GM18519 (cell line): ENCODE results near the gene CCND2.

Experiments
- ATAC-seq: cut with Tn5 transposase; IDR thresholded peaks from one replicate; pipeline ENCODE4 v1.9.1; 2021; ENCODE audit warnings: mild to moderate bottlenecking, moderate library complexity; ENCODE audit not compliant: unreplicated experiment, low FRiP score

CCND2 gene

DNA sequence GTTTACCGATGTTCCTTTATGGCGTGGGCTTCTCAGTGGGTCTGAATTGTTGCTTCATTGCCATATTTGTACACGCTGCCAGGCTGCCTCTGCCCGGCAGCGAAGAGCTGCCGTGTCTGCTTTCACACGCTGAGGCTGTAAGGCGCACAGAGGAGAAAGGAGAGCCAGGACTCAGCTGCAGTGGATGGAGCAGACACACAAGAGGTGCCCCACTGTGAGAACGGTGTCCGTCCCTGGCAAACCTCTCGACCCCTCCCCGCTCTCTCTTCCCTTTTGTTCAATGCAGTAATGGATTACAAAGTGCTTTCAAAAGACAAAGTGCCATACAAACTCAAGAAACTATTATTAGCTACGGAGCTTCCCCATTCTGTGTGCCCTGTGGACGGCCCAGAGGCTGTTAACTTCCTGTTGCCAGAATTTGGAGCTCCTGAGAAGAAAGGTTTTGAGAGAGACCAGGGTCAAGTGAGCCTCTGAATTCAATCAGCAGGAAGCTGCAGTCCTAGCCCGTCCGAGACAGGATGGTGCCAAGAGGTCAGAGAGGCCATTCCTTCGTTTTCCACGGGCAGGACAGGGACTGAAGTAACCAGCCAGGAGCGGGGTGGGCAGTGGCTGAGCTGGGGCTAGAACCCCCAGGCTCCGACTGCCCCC lies 15.8 kb downstream of the CCND2 start:
- no peak for ATAC-seq

- no peak for ATAC-seq
Measured at GRCh38 chr12:4289998-4290790, 16.6 kb downstream of the CCND2 start.

GRCh38 chr12:4292341-4293073 lies 18.9 kb downstream of the CCND2 start:
- ATAC-seq, result no peak

DNA sequence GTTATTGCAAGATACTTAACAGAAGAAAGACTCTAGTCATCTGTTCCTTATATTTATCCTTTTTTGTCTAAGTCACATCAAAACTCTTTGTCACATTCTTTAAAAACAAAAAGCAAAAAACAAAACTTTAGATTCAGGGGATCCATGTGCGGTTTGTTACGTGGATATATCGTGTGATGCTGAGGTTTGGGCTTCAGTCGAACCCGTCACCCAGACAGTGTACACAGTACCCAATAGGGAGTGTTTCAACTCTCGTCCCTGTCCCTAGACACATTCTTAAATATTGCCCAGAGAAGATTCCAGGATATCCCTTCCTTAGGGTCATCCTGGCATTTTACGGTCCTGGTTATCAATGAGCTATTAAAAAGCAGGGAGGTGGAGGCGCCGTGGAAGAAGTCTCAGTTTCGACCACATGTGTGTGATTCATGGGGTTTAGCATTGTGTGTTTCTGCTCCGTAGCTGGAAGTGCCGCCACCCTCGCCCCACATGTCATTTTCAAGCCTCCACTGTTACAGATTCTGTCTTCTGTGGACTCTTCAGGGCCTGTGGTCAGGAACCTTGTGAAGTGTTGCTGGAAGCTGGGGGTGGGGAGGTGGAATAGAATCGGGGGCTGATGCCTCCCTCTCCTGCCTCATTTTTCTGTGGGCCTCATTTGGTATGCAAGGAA lies 19.9 kb downstream of the CCND2 start:
- ATAC-seq, result no peak

DNA sequence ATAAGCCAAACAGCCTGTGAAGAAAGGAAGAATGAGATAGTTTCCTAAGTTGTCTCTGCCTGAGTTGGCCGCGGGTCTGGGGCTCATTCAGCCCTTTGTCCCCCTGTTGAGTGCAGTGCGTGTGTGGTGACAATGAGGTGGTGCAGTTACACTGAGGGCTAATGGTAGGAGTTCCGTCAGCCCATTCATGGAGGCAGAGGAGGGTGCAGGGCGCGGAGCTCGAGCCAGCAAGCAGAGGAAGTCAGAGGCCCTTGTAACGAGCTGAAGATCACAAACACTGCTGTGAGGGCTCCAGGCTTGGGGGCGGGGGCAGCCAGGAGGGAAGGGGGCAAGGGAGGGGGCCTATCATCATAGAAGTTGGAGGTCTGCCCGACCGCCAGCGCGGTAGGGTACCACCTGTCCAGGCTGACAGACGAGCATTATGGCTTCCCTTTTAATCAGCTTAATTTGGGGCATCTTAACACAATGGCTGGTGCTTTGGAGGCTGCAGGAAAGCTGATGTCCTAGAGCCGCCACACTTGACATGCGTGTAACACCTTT lies 20.5 kb downstream of the CCND2 start:
- ATAC-seq, result no peak

- no peak for ATAC-seq
Measured at GRCh38 chr12:4296751-4297150, 23.2 kb downstream of the CCND2 start.

- no peak for ATAC-seq
Measured at GRCh38 chr12:4297617-4298016, 24.1 kb downstream of the CCND2 start.

DNA sequence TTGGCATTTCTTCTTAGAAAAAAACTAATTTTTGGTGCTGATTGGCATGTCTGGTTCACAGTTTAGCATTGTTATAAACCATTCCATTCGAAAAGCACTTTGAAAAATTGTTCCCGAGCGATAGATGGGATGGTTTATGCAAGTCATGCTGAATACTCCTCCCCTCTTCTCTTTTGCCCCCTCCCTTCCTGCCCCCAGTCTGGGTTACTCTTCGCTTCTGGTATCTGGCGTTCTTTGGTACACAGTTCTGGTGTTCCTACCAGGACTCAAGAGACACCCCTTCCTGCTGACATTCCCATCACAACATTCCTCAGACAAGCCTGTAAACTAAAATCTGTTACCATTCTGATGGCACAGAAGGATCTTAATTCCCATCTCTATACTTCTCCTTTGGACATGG lies 27.3 kb downstream of the CCND2 start:
- no peak for ATAC-seq

DNA sequence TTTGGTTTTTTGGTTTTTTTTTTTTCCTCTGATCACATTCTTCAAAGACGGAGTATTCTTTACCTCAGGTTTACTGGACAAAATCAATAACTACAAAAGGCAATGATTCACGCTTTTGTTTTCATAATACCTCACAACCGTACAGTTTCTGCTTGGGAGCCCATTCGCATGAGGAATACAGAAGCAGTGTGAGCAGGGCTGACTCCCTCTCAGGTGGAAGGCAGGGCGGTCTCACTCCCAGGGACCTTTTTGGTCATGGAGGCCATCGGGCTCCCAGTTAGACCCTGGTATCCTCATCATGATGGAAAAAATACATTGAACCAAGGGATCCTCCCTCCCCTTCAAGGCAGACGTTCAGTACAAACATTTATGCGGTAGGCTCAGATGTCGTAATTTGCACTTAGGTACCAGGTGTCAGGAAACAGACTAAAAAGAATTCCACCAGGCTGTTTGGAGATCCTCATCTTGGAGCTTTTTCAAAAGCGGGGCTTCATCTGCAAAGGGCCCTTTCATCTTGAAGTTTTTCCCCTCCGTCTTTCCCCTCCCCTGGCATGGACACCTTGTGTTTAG lies 28.5 kb downstream of the CCND2 start:
- no peak for ATAC-seq

DNA sequence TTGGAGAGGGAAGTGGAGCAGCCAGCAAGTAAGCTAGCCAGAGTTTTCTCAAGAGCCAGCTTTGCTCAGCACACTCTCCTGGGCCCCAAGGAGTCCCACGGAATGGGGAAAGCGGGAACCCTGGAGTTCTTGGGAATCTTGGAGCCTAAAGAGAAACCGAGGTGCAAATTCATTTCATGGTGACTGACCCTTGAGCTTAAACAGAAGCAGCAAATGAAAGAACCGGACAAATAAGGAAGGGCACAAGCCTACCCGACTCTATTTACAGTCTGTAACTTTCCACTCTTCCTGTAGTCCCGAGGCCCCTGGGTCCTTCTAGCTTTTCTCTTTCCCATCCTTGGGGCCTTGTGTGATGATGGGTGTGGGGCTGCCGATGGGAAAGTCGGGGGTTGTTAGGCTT lies 29.3 kb downstream of the CCND2 start:
- ATAC-seq, result no peak

DNA sequence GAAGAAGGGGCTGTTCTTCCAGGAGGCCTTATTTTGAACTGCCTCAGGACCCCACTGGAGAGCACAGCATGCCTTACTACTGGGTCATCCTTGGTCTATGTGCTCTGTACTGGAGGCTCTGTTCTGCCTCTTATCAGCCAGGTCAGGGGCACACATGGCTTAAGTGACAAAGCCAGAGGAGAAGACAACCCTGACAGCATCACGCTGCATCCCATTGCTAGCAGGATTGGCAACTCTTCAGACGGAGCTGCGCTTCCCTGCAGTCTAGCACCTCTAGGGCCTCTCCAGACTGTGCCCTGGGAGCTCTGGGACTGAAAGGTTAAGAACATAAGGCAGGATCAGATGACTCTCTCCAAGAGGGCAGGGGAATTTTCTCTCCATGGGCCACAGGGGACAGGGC lies 30.2 kb downstream of the CCND2 start:
- ATAC-seq, result no peak

DNA sequence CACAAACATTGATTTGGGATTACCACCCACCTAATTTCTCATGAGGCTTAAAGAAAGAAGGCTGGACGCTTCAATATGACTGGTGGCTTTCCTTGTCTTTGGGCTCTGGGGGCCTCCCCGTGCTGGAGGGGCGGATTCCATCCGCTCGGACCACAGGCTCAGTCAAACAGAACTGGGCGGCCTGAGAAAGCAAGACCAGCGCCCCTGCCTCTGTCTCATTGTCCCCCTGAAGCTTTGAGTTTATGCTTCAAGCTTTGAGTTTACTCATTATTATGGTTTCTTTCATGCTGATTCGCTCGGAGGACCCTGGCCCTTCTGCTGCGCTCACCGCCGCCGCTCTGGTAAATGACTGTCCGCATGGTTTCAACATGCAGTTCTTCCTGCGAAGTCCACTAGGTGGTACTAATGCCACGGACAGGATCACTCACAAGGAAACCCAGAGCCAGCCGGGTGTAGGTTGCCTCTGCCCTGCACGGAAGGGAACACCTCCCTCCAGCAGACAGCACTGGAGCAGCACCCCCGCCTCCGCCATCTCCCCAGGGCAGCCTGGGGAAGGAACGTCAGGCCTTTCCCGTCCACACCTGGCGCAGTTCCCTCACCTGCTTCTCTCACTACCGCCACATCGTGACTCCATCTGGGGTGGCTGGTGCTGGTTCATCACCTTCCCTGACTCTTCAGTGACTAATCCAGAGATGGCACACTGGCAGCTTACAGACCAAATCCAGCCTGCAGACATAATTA lies 34.2 kb downstream of the CCND2 start:
- ATAC-seq, result no peak

GRCh38 chr12:4308334-4308950 lies 34.9 kb downstream of the CCND2 start:
- ATAC-seq, result no peak

- ATAC-seq, result no peak
Measured at GRCh38 chr12:4311776-4312175, 38.2 kb downstream of the CCND2 start.

- no peak for ATAC-seq
Measured at GRCh38 chr12:4312251-4312650, 38.7 kb downstream of the CCND2 start.

- peak; percentile 14 for ATAC-seq
Measured at GRCh38 chr12:4320497-4320852, 46.9 kb downstream of the CCND2 start.

DNA sequence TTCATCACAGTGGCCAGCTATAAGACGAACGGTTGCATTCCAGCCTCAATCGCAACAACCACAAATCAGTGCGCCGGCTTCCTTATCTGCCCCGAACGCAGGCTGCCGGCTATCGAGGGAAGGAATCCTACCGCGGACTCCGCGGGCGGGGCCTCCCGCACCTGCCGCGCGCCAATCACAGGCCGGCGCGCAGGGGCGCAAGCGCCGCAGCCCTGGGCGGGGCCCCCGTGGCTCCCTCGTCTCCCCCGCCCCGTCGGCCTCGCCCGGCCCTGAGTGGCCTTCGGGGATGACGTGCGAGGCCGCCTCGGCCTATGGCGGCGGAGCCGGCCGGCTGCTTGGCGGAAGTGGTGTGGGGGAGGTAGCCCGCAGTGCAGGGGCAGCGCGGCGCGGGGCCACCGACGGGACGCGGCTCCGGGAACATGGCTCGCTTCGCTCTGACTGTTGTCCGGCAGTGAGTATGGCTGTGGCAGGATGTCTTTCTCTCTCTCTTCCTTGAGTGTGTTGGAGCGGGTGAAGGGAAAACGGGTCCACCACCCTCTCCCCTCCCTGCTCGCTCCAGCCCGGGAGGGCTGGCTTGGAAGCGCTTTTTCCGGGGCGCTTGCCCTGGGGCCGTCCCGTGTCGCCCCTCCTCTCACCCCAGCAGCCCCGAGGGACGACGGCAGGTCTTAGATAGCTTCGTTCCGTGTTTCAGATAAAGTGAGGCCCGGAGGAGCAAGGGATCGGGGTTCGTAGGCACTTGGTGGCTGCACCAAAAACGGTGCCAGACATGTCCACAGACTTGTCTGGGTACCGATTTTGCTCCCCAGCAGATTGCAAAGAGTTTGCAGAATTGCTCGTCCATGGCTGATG lies 47.5 kb downstream of the CCND2 start, which contains the start of gene TIGAR:
Gene TIGAR (plus strand): TSS at position 361 of the 849 bp plus-strand sequence. CDS start 59 bp downstream, at position 420.
- ATAC-seq, result peak; percentile 92

DNA sequence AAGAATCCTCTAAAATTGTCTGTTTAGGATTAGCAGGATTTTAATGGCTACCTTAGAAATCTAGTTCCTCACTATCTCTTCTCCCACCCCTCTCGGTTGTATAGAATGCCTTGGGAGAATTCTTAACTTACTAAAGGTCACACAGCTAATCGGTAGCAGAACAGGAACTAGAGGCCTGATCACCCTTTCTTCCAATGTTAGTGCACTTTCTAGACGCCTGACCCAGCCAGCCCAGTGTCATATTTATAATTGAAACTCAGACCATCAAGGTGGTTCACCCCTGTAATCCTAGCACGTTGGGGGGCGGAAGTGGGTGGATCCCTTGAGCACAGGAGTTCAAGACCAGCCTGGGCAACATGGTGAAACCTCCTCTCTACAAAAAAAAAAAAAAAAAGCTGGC lies 49.2 kb downstream of the CCND2 start:
- no peak for ATAC-seq
